ENCODE results near the gene GPR55. TPM values are rescaled to one million over a fixed set of nuclear protein-coding genes. Genes with fewer than 3 reads are reported as not detected.
A peak's percentile ranks its signal among the peaks of the same experiment; 100 is the strongest.

The GPR55 gene
- total RNA-seq, 1 experiment from 2014 or later = 0.07 TPM

GRCh38 chr2:230921806-230922595, 3.0 kb downstream of the GPR55 start:
- DNase-seq (ENCODE audit: extremely low read depth, low read depth) = no peak

GRCh38 chr2:230920167-230920566, 4.9 kb downstream of the GPR55 start:
- DNase-seq (ENCODE audit: extremely low read depth, low read depth) = no peak

- no peak for DNase-seq (ENCODE audit: extremely low read depth, low read depth)
Observed at GRCh38 chr2:230919681-230920080, 5.4 kb downstream of the GPR55 start.

GRCh38 chr2:230919240-230919639, 5.8 kb downstream of the GPR55 start:
- DNase-seq (ENCODE audit: extremely low read depth, low read depth) = no peak

GRCh38 chr2:230916218-230916617, 8.8 kb downstream of the GPR55 start:
- no peak for DNase-seq (ENCODE audit: extremely low read depth, low read depth)

- DNase-seq (ENCODE audit: extremely low read depth, low read depth) = no peak
Observed at GRCh38 chr2:230915319-230915718, 9.7 kb downstream of the GPR55 start.

- DNase-seq (ENCODE audit: extremely low read depth, low read depth) = no peak
Observed at GRCh38 chr2:230914886-230915285, 10.2 kb downstream of the GPR55 start.

GRCh38 chr2:230913406-230914143, 11.5 kb downstream of the GPR55 start:
- no peak for DNase-seq (ENCODE audit: extremely low read depth, low read depth)

- no peak for DNase-seq (ENCODE audit: extremely low read depth, low read depth)
Observed at GRCh38 chr2:230912724-230913123, 12.3 kb downstream of the GPR55 start.

- DNase-seq (ENCODE audit: extremely low read depth, low read depth) = no peak
Observed at GRCh38 chr2:230912046-230912445, 13.0 kb downstream of the GPR55 start.

GRCh38 chr2:230910546-230911177, 14.4 kb downstream of the GPR55 start:
- no peak for DNase-seq (ENCODE audit: extremely low read depth, low read depth)

- no peak for DNase-seq (ENCODE audit: extremely low read depth, low read depth)
Observed at GRCh38 chr2:230909841-230910545, 15.0 kb downstream of the GPR55 start.

- DNase-seq (ENCODE audit: extremely low read depth, low read depth) = peak; percentile 89
Observed at GRCh38 chr2:230908595-230909191, 16.3 kb downstream of the GPR55 start.

GRCh38 chr2:230908092-230908594, 16.9 kb downstream of the GPR55 start:
- DNase-seq (ENCODE audit: extremely low read depth, low read depth) = no peak

GRCh38 chr2:230907361-230908091, 17.5 kb downstream of the GPR55 start:
- DNase-seq (ENCODE audit: extremely low read depth, low read depth) = no peak

GRCh38 chr2:230906471-230907230, 18.4 kb downstream of the GPR55 start:
- DNase-seq (ENCODE audit: extremely low read depth, low read depth) = no peak

GRCh38 chr2:230905448-230906421, 19.3 kb downstream of the GPR55 start:
- no peak for DNase-seq (ENCODE audit: extremely low read depth, low read depth)
